Astrocyte of the cerebellum (primary cell): Measurements from ENCODE around the gene LRP4.
A peak's percentile ranks its signal among the peaks of the same experiment; 100 is the strongest.

Experiments
- DNase-seq: peaks from one replicate; pipeline ENCODE4 v3.0.0-alpha.2; 2011; ENCODE audit warnings: low read depth
- H3K4me3 ChIP-seq: 2 replicates; pipeline ENCODE4 v1.5.1; 2011; ENCODE audit warnings: mild to moderate bottlenecking, low read depth, low read length, moderate library complexity
- in situ Hi-C: cut with HindIII; loops from 2 replicates; pipeline ENCODE4 v1.10.0; 2017; ENCODE audit warnings: low sequenced_read_pairs
- TF ChIP-seq, protein P1 (sequence below): IDR thresholded peaks from 2 replicates; pipeline ENCODE4 v1.5.1; 2012; ENCODE audit warnings: low read length, low read depth, moderate library complexity, mild to moderate bottlenecking; ENCODE audit errors: missing control alignments

LRP4 gene

DNA sequence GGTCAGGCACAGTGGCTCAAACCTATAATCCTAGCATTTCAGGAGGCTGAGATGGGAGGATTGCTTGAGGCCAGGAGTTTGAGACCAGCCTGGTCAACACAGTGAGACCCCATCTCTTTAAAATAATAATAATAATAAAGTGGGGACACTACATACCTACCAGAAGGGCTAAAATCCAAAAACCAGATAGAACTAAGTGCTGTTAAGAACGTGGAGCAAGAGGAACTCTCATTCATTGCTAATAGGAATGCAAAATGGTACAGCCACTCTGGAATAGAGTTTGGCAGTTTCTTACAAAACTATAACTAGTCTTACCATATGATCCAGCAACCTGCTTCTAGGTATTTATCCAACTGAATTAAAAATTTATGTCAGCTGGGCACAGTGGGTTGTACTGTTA, 81.9 kb downstream of the LRP4 start:
- in situ Hi-C loops: no loop called here
- H3K4me3 ChIP-seq: no peak overlapping the region
- DNase-seq: no peak
- TF ChIP-seq, protein P1, sequence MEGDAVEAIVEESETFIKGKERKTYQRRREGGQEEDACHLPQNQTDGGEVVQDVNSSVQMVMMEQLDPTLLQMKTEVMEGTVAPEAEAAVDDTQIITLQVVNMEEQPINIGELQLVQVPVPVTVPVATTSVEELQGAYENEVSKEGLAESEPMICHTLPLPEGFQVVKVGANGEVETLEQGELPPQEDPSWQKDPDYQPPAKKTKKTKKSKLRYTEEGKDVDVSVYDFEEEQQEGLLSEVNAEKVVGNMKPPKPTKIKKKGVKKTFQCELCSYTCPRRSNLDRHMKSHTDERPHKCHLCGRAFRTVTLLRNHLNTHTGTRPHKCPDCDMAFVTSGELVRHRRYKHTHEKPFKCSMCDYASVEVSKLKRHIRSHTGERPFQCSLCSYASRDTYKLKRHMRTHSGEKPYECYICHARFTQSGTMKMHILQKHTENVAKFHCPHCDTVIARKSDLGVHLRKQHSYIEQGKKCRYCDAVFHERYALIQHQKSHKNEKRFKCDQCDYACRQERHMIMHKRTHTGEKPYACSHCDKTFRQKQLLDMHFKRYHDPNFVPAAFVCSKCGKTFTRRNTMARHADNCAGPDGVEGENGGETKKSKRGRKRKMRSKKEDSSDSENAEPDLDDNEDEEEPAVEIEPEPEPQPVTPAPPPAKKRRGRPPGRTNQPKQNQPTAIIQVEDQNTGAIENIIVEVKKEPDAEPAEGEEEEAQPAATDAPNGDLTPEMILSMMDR: no peak

DNA sequence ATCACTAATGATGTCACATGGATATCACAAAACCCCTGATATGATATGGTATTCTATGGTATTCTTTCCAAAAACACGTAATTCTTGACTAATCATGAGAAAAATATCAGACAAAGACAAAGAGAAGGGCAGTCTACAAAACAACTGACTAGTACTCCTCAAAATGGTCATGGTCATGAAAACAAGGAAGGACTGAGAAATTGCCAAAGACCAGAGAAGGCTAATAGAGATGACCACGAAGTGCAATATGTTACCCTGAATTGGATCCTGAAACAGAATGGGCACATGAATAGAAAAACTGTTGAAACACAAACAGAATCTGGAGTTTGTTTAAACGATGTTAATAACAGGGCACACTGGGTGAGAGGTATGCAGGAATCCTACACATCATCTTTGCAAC, 82.5 kb downstream of the LRP4 start:
- TF ChIP-seq, protein P1: no peak
- in situ Hi-C loops: no loop called here
- DNase-seq: no peak
- H3K4me3 ChIP-seq: no peak overlapping the region

DNA sequence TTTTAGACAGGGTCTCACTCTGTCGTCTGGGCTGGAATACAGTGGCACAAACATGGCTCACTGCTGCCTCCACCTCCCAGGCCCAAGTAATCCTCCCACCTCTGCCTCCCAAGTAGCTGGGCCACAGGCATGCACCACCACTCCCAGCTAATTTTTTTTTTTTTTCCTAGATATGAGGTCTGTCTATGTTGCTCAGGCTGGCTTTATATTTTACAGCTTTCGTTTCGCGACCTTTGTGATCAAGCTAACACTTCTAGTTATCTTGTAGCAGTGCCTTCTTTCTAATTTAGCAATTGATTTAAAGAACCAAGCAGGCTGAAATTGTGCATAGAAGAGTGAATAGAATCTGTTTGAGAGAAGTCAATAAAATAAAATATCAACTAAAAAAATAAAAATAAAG, 83.5 kb downstream of the LRP4 start:
- TF ChIP-seq, protein P1: no peak
- DNase-seq: no peak
- in situ Hi-C loops: no loop called here
- no peak overlapping the region for H3K4me3 ChIP-seq

DNA sequence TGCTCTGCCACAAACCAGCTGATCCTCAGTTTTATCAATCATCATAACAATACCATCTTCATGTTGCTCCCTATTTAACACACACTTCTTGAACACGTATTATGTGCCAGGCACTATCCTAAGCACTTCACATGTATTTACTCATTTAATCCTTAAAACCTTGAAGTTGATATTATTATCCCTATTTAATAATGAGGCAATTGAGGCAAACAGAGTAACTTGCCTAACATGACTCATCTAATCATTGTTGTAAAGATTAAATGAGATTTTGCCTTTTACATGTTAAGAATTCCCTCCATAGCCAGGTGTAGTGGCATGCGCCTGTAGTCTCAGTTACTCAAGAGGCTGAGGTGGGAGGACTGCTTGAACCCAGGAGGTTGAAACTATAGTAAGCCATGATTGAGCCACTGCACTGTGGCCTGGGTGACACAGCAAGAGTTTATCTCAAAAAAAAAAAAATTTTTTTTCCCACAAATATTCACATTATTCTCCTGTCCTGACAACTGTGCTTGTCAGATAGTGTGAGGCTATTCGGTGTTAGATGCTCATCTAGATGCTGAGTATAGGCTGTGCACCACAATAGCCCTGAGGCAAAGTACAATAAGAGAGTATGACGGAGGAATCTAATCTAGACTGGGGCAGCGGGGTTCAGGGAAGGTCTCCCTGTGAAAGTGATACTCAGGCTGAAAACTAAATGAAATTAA, 85.7 kb downstream of the LRP4 start:
- in situ Hi-C loops: no loop called here
- TF ChIP-seq, protein P1: no peak
- DNase-seq: no peak
- H3K4me3 ChIP-seq: no peak overlapping the region

DNA sequence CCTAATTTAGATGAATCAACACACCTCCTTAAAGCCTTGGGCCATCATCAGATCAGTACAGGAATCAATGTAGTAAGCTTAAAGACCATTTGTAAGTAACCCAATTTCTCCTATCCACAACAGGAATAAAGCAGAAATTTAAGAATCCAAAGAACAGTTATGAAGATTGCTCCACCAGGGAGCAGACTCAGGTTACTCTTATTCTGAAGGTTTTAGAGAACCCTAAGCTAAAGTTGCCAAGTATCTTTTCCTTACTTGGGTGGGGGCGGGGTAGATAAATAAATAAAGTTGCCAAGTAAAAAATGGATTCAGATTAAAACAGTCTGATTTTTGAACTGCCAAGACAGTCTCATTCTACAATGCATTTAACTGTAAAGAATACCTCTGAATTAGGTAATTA, 90.4 kb downstream of the LRP4 start:
- TF ChIP-seq, protein P1: no peak
- H3K4me3 ChIP-seq: no peak overlapping the region
- DNase-seq: no peak
- in situ Hi-C loops: no loop called here

DNA sequence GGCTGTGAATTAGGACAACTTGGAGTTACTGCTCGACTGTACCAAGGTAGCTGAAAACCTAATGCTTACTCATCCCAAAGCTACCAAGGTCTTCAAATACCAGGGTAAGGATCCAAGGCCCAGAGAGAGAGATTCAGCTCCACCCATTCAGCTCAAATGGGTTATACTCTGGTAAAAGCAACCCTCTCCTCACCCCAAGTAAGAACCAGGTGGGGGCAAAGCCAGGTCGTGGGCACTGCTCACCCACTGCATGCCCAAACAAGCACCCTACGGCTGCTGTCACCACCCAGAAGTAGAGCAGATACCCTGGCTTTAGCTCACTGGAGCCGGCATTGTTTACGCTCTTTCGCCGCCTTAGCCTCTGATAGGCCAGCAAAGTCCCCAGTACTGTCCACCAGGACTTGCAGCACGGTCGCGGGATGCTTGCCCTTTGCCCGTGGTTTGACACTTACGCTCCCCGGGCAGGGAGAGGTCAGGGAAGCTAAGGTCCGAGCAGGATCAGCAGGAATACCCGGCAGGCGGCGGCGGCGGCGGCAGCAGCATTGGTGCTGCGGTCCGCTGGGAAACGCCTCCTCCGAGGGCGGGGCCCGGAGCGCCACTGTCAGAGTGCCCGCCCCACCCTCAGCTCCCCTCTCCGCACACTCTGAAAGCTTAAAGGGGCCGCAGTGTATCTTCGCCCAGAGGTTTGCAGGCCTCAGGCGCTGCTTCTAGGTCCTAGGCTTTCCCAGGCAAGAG, 91.9 kb downstream of the LRP4 start:
- in situ Hi-C loops: no loop called here
- DNase-seq: peak; percentile 40
- TF ChIP-seq, protein P1: peak; percentile 7
- H3K4me3 ChIP-seq: peak overlapping the region; percentile 65
